ENCODE measurements around the gene HSD17B1.

GRCh38 chr17:42514279-42514678, 38.4 kb upstream of the HSD17B1 start:
- no peak for TF ChIP-seq POLR2A (IDR thresholded peaks at IDR 0.05)
- no peak for TF ChIP-seq CTCF (IDR thresholded peaks at IDR 0.05)
- TF ChIP-seq EP300 (IDR thresholded peaks at IDR 0.05), result no peak

All from sigmoid colon (tissue), 4 donors.